ENCODE results near the gene CDX2. TPM values are rescaled to one million over a fixed set of nuclear protein-coding genes. Genes with fewer than 3 reads are reported as not detected.

CDX2 gene
- total RNA-seq, 2 donors from 2014 or later = 0.09 to 0.34 TPM

DNA sequence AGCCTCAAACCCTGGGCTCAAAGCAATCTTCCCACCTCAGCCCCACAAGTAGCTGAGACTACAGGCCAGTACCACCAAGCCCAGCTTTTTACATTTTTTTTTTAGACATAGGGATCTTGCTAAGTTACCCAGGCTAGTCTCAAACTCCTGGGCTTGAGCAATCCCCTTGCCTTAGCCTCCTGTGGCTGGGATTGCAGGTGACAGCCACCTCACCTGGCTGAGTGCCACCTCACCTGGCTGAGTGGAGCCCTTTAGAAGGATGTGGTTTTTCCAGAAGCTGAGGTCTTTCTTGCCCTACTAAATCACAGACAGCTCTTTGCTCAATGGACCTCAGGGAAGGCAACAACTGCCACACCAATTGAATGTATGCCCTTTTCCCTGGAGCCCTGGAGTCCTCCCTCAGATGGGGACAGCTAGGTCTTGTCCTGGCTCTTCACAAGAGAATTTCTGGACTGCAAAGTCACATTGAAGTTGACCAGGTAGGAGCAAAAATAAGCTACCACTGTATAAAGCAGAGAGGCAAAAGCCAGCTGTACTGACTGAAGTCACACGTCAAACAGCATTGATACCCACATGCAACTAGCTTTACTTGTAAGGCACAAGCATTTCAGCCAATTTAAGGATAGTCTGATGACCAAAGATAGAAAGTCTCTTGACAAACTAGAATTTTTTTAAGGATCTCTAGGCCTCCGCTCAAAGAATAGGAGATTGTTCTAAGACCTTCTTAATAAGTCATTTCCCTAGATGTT is 35.4 kb downstream of the CDX2 start:
- Histone ChIP-seq H3K4me1 (replicated peaks) (no peaks in the 10 kb centered on the region), H3K36me3 (no peaks in the 10 kb centered on the region), H3K27me3 (replicated peaks; ENCODE audit: insufficient read depth) (peaks cover 16% of the 10 kb centered on the region), H3K9me3 (no peaks in the 10 kb centered on the region), H3K27ac (no peak overlapping the region), H3K4me3 (no peak overlapping the region)
- DNase-seq (ENCODE audit: low spot score) = no peak
- intact Hi-C loops (cut with DNase I) = no loop called here
- WGBS = 75% methylated on average over 2 of the region's 2 CpGs
- TF ChIP-seq POLR2A (IDR thresholded peaks at IDR 0.05) (no peak), POLR2AphosphoS5 (IDR thresholded peaks at IDR 0.05) (no peak)
- TF ChIP-seq, protein P1, sequence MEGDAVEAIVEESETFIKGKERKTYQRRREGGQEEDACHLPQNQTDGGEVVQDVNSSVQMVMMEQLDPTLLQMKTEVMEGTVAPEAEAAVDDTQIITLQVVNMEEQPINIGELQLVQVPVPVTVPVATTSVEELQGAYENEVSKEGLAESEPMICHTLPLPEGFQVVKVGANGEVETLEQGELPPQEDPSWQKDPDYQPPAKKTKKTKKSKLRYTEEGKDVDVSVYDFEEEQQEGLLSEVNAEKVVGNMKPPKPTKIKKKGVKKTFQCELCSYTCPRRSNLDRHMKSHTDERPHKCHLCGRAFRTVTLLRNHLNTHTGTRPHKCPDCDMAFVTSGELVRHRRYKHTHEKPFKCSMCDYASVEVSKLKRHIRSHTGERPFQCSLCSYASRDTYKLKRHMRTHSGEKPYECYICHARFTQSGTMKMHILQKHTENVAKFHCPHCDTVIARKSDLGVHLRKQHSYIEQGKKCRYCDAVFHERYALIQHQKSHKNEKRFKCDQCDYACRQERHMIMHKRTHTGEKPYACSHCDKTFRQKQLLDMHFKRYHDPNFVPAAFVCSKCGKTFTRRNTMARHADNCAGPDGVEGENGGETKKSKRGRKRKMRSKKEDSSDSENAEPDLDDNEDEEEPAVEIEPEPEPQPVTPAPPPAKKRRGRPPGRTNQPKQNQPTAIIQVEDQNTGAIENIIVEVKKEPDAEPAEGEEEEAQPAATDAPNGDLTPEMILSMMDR (IDR thresholded peaks at IDR 0.05) = no peak

DNA sequence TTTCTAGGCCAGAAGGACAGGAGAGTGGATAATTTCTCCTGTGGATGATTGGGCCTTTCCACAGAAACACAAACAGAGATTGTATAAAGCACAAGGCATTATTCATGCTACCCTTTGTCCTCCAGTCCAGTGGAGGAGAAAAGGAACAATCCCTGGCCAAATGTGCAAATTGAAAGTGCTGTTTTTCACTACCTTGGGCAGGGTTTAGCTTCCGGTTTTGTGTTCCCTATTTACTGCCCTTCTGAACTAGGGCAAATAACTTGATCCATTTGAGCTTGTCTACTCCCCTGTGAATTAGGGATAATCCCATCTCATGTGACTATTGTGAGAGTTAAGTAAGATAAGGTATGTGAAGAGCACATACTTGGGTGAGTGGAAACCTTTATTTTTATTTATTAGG is 36.0 kb downstream of the CDX2 start:
- peaks cover 22% of the 10 kb centered on the region for H3K27me3 ChIP-seq (replicated peaks; ENCODE audit: insufficient read depth)
- no peaks in the 10 kb centered on the region for H3K36me3 ChIP-seq
- no peaks in the 10 kb centered on the region for H3K4me1 ChIP-seq (replicated peaks)
- intact Hi-C loops (cut with DNase I) = no loop called here
- no peaks in the 10 kb centered on the region for H3K9me3 ChIP-seq
- DNase-seq (ENCODE audit: low spot score) = no peak
- H3K4me3 ChIP-seq = no peak overlapping the region
- TF ChIP-seq, protein P1 (IDR thresholded peaks at IDR 0.05) = no peak
- TF ChIP-seq POLR2A (IDR thresholded peaks at IDR 0.05) (no peak), POLR2AphosphoS5 (IDR thresholded peaks at IDR 0.05) (no peak)
- no peak overlapping the region for H3K27ac ChIP-seq
- WGBS = 67% methylated on average over 1 of the region's 1 CpG

DNA sequence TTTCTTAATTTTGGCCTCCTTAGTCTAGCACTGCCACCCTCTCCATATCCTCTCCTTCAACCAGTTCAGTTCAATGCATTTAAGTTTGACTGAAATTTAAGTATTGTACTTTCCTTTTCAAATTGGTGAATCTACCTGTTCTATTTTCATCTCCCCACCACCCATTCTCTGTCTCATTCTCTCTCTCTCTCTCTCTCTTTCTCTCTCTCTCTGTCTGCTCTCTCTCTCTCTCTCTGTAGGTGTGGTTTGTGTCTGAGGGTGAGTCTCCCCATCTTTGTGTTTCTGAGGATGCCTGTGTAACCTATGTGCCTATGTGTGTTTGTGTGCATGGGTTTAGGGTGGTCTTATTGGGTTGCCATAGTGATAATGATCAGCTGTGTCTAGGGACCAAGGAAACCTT is 39.2 kb downstream of the CDX2 start:
- H3K4me1 ChIP-seq (replicated peaks) = no peaks in the 10 kb centered on the region
- intact Hi-C loops (cut with DNase I) = no loop called here
- no peak for DNase-seq (ENCODE audit: low spot score)
- H3K9me3 ChIP-seq = no peaks in the 10 kb centered on the region
- no peak for TF ChIP-seq POLR2A (IDR thresholded peaks at IDR 0.05)
- TF ChIP-seq, protein P1 (IDR thresholded peaks at IDR 0.05) = no peak
- TF ChIP-seq POLR2AphosphoS5 (IDR thresholded peaks at IDR 0.05) = no peak
- H3K27ac ChIP-seq = no peak overlapping the region
- no peaks in the 10 kb centered on the region for H3K36me3 ChIP-seq
- no peak overlapping the region for H3K4me3 ChIP-seq
- H3K27me3 ChIP-seq (replicated peaks; ENCODE audit: insufficient read depth) = peaks cover 50% of the 10 kb centered on the region

DNA sequence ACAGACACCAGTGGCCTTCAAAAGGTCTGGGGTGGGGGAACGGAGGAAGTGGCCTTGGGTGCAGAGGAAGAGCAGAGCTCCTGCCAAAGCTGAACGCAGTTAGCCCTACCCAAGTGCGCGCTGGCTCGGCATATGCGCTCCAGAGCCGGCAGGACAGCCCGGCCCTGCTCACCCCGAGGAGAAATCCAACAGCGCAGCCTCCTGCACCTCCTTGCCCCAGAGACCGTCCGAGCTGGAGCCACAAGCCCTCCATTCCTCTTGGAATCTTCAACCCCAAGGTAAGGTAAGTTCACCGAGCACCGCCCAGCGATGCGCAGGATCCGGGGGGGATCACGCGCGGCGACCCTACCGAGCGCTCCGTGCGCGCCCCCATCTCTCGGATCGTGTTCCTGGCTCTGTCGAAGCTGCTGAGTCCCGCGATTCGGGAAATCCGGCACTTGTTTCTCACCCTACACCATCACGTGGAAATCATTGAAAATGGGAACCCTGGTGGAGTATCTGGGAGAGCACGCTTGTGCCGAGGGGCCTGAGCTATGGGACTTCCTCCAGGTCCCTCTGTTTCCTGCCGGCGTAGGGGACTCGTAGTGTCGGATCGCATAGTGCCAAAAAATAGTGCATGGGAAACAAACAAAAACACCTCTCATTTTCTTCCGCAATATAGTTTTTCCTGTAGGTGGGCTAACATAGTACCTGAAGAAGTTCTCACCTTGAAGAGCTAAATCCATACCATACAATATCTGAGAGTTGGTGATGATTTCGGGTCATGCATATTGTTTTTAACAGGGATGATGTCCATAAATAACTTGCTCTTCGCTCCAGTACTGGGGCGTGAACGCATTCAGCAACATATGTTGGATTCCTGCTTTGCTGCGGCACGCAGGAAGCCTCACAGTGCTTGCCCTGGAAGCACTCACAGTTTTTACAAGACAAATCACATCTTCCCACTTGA is 40.0 kb downstream of the CDX2 start:
- H3K4me1 ChIP-seq (replicated peaks) = no peaks in the 10 kb centered on the region
- no peak for DNase-seq (ENCODE audit: low spot score)
- no peak overlapping the region for H3K4me3 ChIP-seq
- no peaks in the 10 kb centered on the region for H3K36me3 ChIP-seq
- WGBS = 5% methylated on average over 44 of the region's 48 CpGs
- H3K9me3 ChIP-seq = no peaks in the 10 kb centered on the region
- TF ChIP-seq, protein P1 (IDR thresholded peaks at IDR 0.05) = no peak
- no peak for TF ChIP-seq POLR2A (IDR thresholded peaks at IDR 0.05)
- no peak for TF ChIP-seq POLR2AphosphoS5 (IDR thresholded peaks at IDR 0.05)
- H3K27ac ChIP-seq = no peak overlapping the region
- intact Hi-C loops (cut with DNase I) = no loop called here
- H3K27me3 ChIP-seq (replicated peaks; ENCODE audit: insufficient read depth) = peaks cover 56% of the 10 kb centered on the region
